NOMO-1 treated with DMSO at 0.1 percent for 48 hours (cell line): ENCODE measurements around the gene RNF207.

Source experiments
- DNase-seq: peaks from one replicate; lab custom pipeline; 2025; ENCODE audit not compliant: unreplicated experiment; lab: John Stamatoyannopoulos, UW

The RNF207 gene

GRCh38 chr1:6248161-6248776 is 42.4 kb downstream of the RNF207 start:
- no peak for DNase-seq

GRCh38 chr1:6248932-6249738 is 43.2 kb downstream of the RNF207 start:
- DNase-seq, result no peak

- DNase-seq, result no peak
These were observed 44.1 kb downstream of the RNF207 start for GRCh38 chr1:6249739-6250689.

GRCh38 chr1:6251233-6251632 is 45.3 kb downstream of the RNF207 start:
- DNase-seq, result no peak

DNA sequence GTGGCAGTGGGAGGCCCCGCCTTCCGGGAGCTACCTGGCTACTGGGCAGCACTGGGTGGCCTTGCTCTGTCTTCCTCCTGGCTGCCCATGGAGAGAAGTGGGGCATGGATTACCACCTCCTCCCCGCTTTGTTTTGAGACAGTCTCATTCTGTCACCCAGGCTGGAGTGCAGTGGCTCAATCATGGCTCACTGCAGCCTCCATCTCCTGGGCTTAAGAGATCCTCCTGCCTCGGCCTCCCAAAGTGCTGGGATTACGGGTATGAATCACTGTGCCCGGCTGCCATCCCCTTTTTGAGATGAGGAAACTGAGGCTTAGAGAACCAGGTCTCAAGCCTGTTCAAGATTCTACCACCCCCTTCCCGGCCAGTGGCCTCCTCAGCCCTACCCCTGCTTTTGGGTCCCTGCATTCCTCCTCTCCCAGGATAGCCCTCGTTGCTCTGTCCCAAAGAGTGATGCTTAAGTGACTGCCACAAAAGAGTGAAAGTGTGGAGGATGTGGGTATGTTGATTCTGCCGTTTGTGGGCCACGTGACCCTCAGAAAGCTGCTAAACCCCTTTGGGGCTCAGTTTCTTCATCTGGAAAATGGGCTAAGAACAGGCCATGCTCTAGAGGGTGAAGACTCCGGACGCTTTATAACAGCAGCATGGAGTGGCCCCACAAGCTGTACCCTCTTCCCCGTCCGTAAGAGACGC is 45.9 kb downstream of the RNF207 start:
- DNase-seq, result no peak

GRCh38 chr1:6252374-6252710 is 46.4 kb downstream of the RNF207 start:
- no peak for DNase-seq

DNA sequence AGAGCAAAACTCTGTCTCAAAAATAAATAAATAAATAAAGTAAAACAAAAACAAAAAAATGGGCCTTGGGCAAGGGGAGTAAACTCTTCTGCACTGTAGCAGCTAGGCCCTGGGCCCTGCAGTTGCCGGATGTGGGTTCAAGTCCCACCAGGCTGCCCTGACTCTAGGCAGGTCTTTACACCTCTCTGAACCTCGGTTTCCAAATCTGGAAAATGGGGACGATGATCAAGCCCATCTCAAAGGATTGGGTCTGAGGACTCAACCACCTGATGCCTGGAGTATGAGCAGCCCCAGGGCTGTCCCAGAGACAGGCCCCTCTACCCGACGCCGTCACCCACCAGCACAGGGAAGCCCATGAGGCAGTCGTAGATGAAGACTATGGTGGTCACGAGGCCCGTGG is 47.5 kb downstream of the RNF207 start:
- DNase-seq, result no peak

GRCh38 chr1:6254691-6255090 is 48.8 kb downstream of the RNF207 start:
- no peak for DNase-seq

DNA sequence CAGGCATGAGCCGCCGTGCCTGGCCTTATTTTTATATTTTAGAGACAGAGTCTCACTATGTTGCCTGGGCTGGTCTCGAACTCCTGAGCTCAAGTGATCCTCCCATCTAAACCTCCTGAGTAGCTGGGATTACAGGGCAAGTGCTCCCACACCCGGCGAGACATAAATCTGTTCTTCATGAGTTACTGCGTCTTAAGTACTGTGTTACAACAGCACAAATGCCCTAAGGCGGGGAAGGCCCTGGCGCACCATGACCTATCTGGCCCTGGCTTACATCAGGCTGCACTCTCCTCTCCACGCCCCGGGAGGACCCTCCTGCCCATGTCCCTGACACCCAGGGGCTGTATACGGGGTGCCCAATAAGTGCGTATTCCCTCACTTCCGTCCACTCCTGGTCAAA is 50.7 kb downstream of the RNF207 start:
- DNase-seq, result no peak

DNA sequence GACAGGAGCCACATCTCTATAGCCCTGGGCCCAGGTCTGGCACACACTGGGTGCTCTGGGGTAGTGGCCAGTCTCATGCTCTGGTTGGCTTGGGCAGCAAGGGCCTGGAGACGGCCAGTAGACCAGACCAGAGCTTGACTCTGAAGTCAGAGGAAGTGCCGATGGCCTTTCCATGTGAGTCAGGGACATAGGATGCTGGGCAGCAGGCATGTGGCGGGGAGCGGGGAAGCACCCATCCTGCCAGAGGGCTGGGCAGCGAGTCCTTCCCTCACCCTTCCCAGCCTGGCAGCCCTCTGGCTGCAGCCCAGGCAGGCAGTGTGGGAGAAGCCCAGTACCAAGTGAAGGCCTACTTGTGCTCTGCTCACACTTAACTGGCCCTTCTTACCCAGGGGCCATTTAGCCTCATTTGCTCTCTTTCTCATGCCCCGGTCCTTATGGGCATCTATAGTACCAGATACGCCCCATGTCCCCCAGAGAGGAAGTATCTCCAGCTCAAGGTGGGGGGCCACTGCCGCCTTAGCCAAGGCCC is 51.7 kb downstream of the RNF207 start:
- DNase-seq, result no peak

GRCh38 chr1:6258675-6259074 is 52.8 kb downstream of the RNF207 start:
- no peak for DNase-seq

GRCh38 chr1:6259491-6260362 is 53.8 kb downstream of the RNF207 start:
- DNase-seq, result peak; percentile 83

DNA sequence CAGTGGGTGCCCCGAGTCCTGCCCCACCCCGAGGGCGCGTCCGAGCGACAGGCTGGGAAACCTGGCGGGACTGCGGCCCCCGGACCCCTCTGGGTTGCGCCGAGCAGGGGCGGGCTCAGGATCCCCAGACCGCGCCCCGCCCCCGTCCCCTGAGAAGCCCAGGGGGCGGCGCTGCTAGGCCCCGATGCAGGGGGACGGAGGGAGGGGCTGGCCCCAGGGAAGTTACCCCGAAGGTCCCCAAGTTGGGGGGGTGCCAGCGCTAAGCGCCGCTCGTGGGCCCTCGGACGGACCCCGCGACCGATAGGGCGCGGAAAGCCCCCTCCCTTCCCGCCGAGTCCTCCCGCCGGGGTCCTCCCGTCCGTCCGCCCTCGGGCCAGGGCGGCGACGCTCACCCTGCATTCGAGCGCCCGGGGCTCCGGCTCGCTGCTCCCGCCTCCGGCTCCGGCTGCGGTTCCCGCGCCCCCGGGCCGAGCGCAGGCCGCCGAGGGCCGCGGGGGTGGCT is 54.6 kb downstream of the RNF207 start:
- no peak for DNase-seq

DNA sequence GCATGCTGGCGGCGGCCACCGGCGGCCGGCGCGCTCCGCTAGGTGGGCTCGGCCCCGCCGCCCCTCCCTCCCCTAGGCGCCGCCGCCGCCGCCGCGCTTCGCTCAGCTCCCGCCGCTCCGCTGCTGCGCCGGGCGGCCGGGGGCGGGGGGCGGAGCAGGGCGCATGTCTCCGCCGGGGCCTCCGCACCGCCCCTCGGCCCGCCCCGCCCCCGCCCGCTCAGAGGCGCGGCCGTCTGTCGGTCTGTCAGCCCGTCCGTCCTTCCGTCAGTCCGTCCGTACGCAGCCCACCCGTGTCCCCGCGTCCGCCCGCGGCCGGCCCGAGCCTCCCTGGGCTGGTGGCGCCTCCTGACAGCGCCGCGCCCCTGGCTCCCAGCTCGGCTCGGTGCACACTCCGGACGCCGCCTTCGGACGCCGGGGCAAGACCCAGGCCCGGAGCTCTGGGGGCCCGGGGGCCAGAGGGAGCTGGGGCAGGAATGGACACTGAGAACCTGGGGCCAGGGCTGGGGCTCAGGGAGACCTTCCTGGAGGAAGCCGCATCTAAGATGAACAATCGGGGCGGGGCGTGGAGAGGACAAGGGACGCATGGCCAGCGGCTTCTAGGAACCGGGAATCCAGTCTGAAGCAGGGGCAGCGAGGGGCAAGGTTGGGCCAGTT is 55.2 kb downstream of the RNF207 start, which contains the start of gene GPR153:
TSS of gene GPR153 (minus strand) at position 138 of the 654 bp plus-strand sequence. CDS start 6,193 bp downstream, outside the sequence.
- no peak for DNase-seq

- no peak for DNase-seq
These were observed 55.7 kb downstream of the RNF207 start for GRCh38 chr1:6261615-6261995.

DNA sequence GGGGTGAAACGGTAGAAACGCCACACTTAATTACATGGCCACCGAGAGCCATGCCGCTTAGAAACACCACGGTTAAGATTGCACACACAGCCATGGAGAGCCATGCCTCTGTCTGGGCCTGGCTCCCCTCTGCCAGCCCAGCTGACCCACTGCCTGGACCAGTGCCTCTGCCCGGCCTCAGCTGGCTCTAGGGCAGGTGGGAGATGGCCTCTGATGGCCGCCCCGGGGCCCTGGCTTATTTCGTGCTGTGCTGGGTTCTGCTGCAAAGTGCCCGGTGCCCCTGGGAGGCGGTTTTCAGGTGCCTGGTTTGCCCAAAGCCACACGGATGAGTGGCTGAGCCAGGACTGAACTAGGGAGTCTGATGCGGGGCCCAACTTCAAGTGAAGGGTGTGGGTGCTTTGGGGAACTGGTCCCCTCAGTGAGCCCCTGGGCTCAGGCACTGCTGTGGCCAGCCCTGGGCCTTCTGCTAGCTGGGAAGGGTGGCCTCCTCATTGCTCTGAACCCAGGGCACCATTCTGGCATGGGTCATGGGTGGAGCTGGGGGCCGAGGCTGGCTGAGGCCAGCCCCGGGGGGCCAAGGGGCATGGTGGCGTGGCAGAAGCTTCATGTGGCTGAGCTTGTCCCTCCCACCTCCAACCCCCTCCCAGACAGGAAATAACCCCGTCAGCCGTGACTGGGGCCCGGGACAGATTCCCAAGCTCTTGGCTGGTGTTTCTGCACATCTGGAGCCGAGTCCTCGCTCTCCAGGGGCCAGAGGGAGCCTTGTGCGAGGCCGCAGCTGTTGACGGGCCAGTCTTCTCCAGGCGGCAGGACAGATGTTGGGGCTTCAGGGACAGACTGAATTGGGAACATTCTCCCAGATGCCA is 56.9 kb downstream of the RNF207 start:
- DNase-seq, result no peak

DNA sequence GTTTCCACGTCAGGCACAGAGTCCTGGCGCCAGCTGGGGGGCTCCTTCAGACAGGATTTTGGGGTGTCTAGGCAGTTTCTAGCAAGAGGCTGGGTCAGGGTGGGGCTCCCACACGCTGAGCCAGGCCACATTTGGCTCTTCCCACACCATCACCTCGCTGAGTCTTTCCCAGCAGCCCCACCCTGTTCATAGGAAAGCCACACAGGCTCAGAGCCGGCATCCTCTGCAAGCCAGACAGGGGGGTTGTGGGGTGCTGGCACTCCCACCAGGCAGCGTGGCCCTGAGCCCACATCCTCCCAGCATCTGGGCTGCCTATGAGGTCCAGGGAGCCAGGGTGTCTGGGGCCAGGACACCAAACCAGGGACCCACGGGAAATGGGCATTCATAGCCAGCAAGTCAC is 57.8 kb downstream of the RNF207 start:
- no peak for DNase-seq

DNA sequence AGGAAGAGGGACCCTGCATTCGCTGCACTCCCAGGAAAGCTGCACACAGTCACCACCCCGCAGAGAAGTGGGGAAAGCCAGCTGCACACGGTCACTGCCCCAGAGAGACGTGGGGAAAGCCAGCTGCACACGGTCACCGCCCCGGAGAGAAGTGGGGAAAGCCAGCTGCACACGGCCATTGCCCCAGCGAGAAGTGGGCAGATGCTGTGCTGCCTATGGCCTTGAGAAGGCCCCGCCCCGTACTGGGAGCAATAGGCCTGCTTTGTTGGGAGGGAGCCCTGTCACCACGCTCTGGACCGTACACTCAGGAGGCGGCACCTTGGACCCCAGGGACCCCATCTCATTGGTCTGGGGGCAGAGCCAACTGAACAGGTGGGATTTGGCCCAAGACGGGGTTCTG is 59.2 kb downstream of the RNF207 start:
- no peak for DNase-seq
